Body of pancreas (tissue), 4 donors: ENCODE measurements around the gene LMOD2. TPM values are rescaled to one million over a fixed set of nuclear protein-coding genes. Genes with fewer than 3 reads are reported as not detected.

Source experiments
- ATAC-seq: fragments of 150-250 bp; one replicate; pipeline ENCODE4 v1.9.1; 2016
- DNase-seq, 4 donors: peaks; one replicate each; pipeline ENCODE4 v3.0.0-alpha.2; 2019
- H3K27ac ChIP-seq, 4 donors: fragments of 200-600 bp; sonication (generic); 1 replicate in 3 of 4; 2 replicates in 1 of 4; pipeline versions ENCODE4 v1.5.1 to v1.6.1; 2016 to 2019; ENCODE audit warnings: mild to moderate bottlenecking in 1 of 4, mixed read lengths in 1 of 4, moderate library complexity in 1 of 4
- H3K27me3 ChIP-seq, 2 donors: fragments of 200-600 bp; sonication (generic); one replicate each; pipeline ENCODE4 v1.6.0; 2016; ENCODE audit warnings: mild to moderate bottlenecking in 1 of 2
- H3K36me3 ChIP-seq, 2 donors: fragments of 200-600 bp; sonication (generic); replicated peaks in 1 of 2; 2 replicates each; pipeline ENCODE4 v1.5.1; 2016; ENCODE audit warnings: low read depth in 2 of 2; ENCODE audit not compliant: insufficient read depth in 1 of 2
- H3K4me1 ChIP-seq: fragments of 200-600 bp; sonication (generic); one replicate; pipeline ENCODE4 v1.6.0; 2016
- H3K4me3 ChIP-seq, 2 donors: fragments of 200-600 bp; sonication (generic); 1 replicate in 1 of 2; 2 replicates in 1 of 2; pipeline ENCODE4 v1.5.1; 2016 to 2019
- H3K9me3 ChIP-seq, 3 donors: fragments of 200-600 bp; sonication (generic); 1 replicate in 2 of 3; 2 replicates in 1 of 3; pipeline ENCODE4 v1.5.1; 2016
- POLR2A ChIP-seq, 3 donors: fragments of 450-650 bp; IDR thresholded peaks; one replicate each; pipeline ENCODE4 v1.6.1; 2016; ENCODE audit warnings: antibody characterized with exemption in 3 of 3, mild to moderate bottlenecking in 2 of 3
- WGBS, 2 donors: methylation state at CpG; one replicate each; pipeline ENCODE4 v1.1.5; 2017; 5-methylcytosine and 5-hydroxymethylcytosine counted together
- intact Hi-C: fragments of 100-400 bp; cut with DNase I; formaldehyde crosslinking; loops from one replicate; pipeline ENCODE4 v1.15.1; 2023
- total RNA-seq, 2 donors: library from RNA; depleted of rRNA; stranded (reverse); fragments of >200 nt; gene quantifications; one replicate each; pipeline ENCODE4 v1.1.0, GENCODE V29; 2016
- TF ChIP-seq, protein P1 (sequence below), 7 experiments: fragments of 450-650 bp in 4 of 7; fragments of 200-600 bp in 3 of 7; sonication (generic) in 3 of 7; IDR thresholded peaks; one replicate each; pipeline ENCODE4 v1.5.1; 2016 to 2019; ENCODE audit warnings: antibody characterized with exemption in 7 of 7

Gene LMOD2
- total RNA-seq, 2 donors from 2014 or later: not detected

DNA sequence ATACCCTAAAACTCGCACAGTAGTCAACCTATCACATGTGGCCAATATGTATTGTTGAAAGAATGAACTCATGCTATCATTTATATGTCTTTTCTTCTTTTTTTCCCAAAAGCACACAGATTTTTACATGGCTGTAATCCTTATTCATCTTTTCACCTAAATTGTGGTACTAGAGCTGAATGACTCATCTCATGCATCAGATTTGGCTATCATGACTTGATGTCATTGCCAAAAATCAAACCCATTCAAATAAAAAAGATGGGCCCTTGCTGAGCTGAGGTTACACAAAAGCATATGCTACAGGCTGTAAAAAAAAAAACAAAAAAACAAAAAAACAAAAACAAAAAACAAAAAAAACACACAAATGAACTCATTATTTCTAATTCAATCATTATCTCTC lies 3.3 kb upstream of the LMOD2 start:
- Histone ChIP-seq H3K27ac (no peak overlapping the region), H3K4me3 (no peak overlapping the region), H3K4me1 (no peaks in the 10 kb centered on the region), H3K27me3 (no peaks in the 10 kb centered on the region), H3K9me3 (no peaks in the 10 kb centered on the region), H3K36me3 (no peaks in the 10 kb centered on the region)
- WGBS, 2 donors: 93 to 96% methylated on average over 1 of the region's 1 CpG
- DNase-seq (no peak), ATAC-seq (no peak)
- TF ChIP-seq, protein P1, sequence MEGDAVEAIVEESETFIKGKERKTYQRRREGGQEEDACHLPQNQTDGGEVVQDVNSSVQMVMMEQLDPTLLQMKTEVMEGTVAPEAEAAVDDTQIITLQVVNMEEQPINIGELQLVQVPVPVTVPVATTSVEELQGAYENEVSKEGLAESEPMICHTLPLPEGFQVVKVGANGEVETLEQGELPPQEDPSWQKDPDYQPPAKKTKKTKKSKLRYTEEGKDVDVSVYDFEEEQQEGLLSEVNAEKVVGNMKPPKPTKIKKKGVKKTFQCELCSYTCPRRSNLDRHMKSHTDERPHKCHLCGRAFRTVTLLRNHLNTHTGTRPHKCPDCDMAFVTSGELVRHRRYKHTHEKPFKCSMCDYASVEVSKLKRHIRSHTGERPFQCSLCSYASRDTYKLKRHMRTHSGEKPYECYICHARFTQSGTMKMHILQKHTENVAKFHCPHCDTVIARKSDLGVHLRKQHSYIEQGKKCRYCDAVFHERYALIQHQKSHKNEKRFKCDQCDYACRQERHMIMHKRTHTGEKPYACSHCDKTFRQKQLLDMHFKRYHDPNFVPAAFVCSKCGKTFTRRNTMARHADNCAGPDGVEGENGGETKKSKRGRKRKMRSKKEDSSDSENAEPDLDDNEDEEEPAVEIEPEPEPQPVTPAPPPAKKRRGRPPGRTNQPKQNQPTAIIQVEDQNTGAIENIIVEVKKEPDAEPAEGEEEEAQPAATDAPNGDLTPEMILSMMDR (IDR thresholded peaks at IDR 0.05): no peak
- TF ChIP-seq POLR2A (IDR thresholded peaks at IDR 0.05): no peak
- intact Hi-C loops: no loop called here

GRCh38 chr7:123653162-123653561 lies 2.5 kb upstream of the LMOD2 start:
- DNase-seq (no peak), ATAC-seq (no peak)
- Histone ChIP-seq H3K36me3 (no peaks in the 10 kb centered on the region), H3K27me3 (no peaks in the 10 kb centered on the region), H3K4me3 (no peak overlapping the region), H3K9me3 (no peaks in the 10 kb centered on the region), H3K4me1 (no peaks in the 10 kb centered on the region), H3K27ac (no peak overlapping the region)
- WGBS, 2 donors: 87 to 88% methylated on average over 6 of the region's 6 CpGs
- intact Hi-C loops: no loop called here
- no peak for TF ChIP-seq POLR2A (IDR thresholded peaks at IDR 0.05)
- TF ChIP-seq, protein P1 (IDR thresholded peaks at IDR 0.05): no peak

DNA sequence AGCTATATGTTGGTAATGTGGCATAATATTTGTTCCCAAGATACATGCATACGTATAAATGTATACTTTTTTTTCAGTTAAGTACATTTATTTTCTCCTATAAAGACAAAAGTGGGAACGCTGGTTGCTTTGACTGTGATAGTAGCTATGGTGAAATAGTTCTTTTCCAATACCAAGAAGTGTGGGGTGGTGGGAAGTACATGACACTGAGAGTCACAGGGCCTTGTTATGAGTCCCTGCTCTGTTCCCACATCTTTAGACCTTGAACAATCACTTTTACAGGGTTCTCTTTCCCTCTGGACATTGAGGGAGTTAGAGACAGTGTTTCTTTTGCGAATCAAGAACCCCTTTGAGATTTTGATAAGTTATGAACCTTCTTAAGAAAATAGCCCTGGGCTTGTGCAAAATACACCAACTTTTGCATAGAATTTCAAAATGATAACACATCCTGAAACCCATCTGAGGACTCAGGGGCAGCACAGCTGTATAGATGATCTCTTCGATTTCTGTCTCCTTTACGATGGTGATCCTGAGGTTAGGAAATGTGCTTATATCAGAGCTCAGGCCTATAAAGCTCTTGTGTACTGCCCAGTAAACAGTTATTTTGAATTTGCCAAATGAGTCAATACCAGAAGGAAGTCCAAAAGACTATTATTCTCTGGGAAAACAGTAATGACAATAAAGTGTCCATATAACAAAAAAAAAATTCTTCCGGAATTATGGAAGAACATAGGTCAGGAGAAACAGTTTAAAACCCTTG lies 1.1 kb downstream of the LMOD2 start:
- Histone ChIP-seq H3K36me3 (no peaks in the 10 kb centered on the region), H3K4me1 (no peaks in the 10 kb centered on the region), H3K9me3 (no peaks in the 10 kb centered on the region), H3K27ac (no peak overlapping the region), H3K4me3 (no peak overlapping the region), H3K27me3 (no peaks in the 10 kb centered on the region)
- WGBS, 2 donors: 90 to 92% methylated on average over 6 of the region's 6 CpGs
- no peak for ATAC-seq
- intact Hi-C loops: no loop called here
- TF ChIP-seq, protein P1 (IDR thresholded peaks at IDR 0.05): no peak
- no peak for TF ChIP-seq POLR2A (IDR thresholded peaks at IDR 0.05)
- no peak for DNase-seq

GRCh38 chr7:123657304-123657685 lies 1.6 kb downstream of the LMOD2 start:
- Histone ChIP-seq H3K4me1 (no peaks in the 10 kb centered on the region), H3K4me3 (no peak overlapping the region), H3K27me3 (no peaks in the 10 kb centered on the region), H3K27ac (no peak overlapping the region), H3K36me3 (no peaks in the 10 kb centered on the region), H3K9me3 (no peaks in the 10 kb centered on the region)
- TF ChIP-seq, protein P1 (IDR thresholded peaks at IDR 0.05): no peak
- TF ChIP-seq POLR2A (IDR thresholded peaks at IDR 0.05): no peak
- DNase-seq (no peak), ATAC-seq (no peak)
- WGBS, 2 donors: 47 to 50% methylated on average over 1 of the region's 1 CpG
- intact Hi-C loops: no loop called here

DNA sequence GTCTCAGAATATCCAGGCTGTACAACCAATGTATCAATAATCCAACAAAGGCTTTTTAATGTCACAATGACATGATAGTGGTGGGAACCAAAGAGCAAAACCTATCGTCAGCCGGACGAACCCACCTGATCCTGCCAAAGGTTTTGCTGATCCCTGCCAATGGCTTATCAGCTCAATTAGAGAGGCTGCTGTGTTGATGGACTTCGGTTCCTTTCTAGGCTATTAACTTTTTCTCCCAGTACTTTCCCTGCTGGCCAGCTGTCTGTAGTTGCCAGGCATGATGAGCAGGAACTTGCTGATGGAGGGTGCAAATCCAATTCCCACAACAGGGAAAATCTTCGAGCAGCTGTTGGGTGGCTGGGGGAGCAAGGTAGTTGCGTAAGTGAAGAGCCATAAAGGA lies 2.4 kb downstream of the LMOD2 start:
- 74 to 76% methylated on average over 6 of the region's 6 CpGs for WGBS, 2 donors
- ATAC-seq (no peak), DNase-seq (no peak)
- Histone ChIP-seq H3K4me3 (no peak overlapping the region), H3K27ac (no peak overlapping the region), H3K4me1 (no peaks in the 10 kb centered on the region), H3K9me3 (no peaks in the 10 kb centered on the region), H3K27me3 (no peaks in the 10 kb centered on the region), H3K36me3 (no peaks in the 10 kb centered on the region)
- TF ChIP-seq POLR2A (IDR thresholded peaks at IDR 0.05): no peak
- TF ChIP-seq, protein P1 (IDR thresholded peaks at IDR 0.05): no peak
- intact Hi-C loops: no loop called here
